Activated CD8-positive, alpha-beta memory T cell treated with anti-CD3 and anti-CD28 coated beads, Interleukin-2, amount 50 U/mL, for 24 hours (primary cell): Measurements from ENCODE around the gene ARPC1A.
A peak's percentile ranks its signal among the peaks of the same experiment; 100 is the strongest.
"Not testable (repeated sequence)": the region's sequence is repeated elsewhere in the genome, so short reads cannot be mapped to it uniquely, and the experiment has no call there.

Experiments used
- DNase-seq: peaks from one replicate; pipeline ENCODE4 v3.0.0-alpha.2; 2020; ENCODE audit errors: extremely low read depth

ARPC1A gene

DNA sequence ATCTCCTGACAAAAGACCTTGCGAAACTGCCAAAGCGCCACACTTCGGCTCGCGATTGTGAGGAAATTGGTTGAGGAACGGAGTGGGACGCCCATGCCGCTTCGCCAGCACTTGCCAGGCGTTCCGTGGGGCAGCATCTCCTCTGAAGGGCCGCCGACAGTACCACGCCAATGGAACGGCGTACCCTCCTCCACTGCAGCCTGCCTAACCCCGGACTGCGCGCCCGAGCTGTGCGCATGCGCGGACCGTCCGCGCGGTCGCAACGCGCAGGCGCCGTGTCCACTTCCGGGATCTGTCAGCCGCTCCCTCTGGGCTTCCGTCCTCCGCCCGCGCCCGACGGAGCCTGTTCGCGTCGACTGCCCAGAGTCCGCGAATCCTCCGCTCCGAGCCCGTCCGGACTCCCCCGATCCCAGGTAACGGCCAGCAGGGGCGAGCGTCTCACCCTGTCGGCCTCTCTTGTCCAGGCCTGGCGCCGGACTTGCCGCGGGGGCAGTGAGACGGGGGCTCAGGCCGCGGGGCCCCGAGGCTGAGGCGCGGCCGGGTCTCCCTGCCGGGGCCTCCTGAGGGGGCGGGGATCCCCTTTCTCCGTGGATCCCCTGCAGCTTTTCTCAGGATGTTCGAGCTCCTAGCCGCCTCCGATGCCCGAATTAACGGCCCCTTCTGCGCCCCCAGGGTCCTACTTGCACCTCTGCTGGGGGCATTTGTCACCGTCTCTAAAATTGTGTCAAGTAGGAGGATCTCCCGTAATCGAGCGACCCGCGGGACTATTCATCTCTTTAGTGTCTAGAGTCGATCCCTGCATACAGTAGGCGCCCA lies at the start of gene ARPC1A:
ARPC1A (plus strand) TSS at position 307 of the 816 bp plus-strand sequence. CDS start 7,456 bp downstream, outside the sequence.
- peak; percentile 72 for DNase-seq

DNA sequence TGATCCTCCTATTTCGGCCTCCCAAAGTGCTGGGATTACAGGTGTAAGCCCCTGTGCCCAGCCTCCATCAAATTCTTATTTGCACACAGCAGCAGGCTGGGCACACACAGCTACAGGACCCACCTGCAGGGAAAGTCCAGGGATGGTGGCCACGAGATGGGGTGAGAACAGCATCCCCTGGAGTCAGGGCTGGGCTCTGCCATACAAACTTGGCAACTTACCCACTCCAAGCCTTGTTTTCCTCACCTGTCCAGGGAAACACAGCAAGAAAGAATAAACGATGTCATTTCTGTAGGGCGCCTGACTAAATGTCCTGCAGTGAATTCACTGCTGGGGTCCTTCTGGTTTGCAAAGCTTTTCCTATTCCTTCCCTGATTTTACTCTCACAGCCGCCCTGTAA lies 47.5 kb upstream of the ARPC1A start:
- DNase-seq = no peak

DNA sequence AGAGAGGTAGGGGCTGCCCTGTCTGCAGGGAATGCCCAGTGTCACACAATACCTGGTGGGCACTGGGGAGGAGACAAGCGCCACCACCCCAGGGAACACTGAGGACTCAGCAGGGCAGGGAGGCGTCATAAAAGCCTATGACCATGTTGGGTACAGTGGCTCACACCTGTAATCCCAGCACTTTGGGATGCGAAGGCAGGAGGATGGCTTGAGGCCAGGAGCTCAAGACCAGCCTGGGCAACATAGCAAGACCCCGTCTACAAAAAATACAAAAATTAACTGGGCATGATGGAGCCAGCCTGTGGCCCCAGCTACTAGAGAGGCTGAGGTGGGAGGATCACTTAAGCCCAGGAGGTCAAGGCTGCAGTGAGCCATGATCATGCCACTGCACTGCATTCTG lies 41.5 kb upstream of the ARPC1A start:
- not testable (repeated sequence) for DNase-seq

GRCh38 chr7:99287779-99288534 lies 37.7 kb upstream of the ARPC1A start:
- no peak for DNase-seq

- DNase-seq = no peak
These were observed 36.5 kb upstream of the ARPC1A start for GRCh38 chr7:99289185-99289584.

GRCh38 chr7:99290148-99290547 lies 35.5 kb upstream of the ARPC1A start:
- DNase-seq = not testable (repeated sequence)

GRCh38 chr7:99290980-99291607 lies 34.6 kb upstream of the ARPC1A start:
- DNase-seq = no peak

DNA sequence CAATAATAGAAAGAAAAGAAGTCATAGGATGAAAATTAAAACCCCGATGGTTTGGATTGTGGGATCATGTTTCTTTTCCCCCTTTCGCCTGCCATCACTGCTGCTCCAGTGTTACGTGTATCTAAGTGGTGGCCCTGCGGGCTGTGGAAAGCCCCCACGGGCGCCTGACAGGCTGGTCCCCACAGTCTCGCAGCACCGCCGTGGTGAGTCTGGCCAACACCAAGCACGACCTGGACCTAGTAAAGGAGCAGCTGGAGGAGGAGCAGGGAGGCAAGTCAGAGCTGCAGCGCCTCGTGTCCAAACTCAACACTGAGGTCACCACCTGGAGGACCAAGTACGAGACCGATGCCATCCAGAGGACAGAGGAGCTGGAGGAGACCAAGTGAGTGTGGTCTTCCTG lies 33.6 kb upstream of the ARPC1A start:
- DNase-seq = no peak

- no peak for DNase-seq
These were observed 32.5 kb upstream of the ARPC1A start for GRCh38 chr7:99293167-99293566.

DNA sequence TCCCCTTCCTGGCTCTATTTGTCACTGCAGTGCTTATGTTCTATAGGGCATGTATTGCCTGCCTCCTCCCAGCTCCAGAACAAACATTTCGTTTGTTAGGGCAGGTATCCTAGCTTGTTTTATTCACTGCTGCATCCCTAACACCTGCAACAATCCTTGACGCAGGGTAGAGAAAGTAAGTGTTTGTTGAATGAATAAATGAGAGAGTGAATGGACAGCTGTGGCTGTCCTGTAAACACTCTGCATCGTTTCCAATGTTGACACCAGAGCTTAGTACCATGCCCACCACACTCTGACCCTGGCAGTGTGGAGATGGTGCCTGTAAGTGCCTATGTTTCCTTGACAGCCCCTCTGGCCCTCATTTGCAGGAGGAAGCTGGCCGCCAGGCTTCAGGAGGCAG lies 32.0 kb upstream of the ARPC1A start:
- DNase-seq = no peak

DNA sequence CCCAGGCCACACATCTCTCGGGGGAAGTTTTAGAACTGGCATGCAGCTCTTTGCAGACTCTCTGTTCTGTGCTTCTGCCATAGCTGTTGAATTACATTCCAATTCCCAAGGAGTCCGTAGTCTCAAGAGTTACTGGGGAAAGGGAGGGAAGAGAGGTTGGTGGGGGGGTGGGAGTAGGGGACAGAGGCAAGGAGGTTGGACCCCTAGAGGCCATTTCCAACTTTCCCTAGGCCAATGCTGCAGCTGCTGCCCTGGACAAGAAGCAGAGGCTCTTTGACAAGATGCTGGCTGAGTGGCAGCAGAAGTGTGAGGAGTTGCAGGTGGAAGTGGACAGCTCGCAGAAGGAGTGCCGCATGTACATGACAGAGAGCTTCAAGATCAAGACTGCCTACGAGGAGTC lies 29.2 kb upstream of the ARPC1A start:
- no peak for DNase-seq

DNA sequence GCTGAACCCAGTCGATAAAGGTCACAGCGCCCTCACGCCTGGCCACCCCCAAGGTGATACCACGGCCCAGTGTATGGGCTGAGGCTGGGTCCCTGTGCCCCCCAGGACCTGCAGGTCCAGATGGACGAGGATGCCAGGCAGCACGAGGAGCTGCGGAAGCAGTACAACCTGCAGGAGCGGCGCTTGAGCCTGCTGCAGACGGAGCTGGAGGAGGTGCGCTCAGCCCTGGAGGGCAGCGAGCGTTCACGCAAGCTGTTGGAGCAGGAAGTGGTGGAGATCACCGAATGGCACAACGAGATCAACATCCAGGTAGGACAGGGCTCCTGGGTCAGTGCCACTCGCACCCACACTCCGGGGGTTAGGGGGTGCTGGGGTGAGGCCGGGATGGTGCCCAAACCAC lies 24.2 kb upstream of the ARPC1A start:
- DNase-seq = no peak

DNA sequence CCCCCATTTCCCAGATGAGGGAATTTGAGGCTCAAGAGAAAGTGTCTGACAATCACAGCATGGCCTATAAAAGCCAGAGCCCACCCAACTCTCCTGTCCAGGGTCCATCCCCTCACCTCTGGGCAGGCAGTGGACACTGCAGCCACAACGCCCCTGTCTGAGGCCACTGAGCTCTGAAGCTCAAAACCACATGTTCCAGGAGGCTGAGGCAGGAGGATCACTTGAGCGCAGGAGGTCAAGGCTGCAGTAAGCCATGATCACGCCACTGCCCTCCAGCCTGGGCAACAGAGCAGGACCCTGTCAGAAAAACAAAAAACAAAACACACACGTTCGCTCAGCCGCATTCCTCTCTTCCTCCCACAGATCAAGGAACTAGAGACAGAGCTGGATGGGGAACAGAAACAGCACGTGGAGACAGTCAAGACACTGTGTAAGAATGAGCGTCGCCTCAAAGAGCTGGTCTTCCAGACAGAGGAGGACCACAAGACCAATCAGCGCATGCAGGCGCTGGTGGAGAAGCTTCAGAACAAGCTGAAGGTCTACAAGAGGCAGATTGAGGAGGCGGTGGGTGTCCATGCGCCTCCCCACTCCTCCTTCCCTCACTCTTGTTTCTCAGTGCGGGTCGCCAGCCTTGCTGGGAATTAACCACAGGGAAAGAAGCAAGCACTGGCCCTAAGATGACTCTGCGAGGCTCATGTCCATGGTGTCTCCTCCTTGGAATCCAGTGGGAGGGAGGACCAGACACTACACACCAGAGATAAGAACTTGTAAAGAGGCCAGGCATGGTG lies 20.0 kb upstream of the ARPC1A start:
- no peak for DNase-seq

DNA sequence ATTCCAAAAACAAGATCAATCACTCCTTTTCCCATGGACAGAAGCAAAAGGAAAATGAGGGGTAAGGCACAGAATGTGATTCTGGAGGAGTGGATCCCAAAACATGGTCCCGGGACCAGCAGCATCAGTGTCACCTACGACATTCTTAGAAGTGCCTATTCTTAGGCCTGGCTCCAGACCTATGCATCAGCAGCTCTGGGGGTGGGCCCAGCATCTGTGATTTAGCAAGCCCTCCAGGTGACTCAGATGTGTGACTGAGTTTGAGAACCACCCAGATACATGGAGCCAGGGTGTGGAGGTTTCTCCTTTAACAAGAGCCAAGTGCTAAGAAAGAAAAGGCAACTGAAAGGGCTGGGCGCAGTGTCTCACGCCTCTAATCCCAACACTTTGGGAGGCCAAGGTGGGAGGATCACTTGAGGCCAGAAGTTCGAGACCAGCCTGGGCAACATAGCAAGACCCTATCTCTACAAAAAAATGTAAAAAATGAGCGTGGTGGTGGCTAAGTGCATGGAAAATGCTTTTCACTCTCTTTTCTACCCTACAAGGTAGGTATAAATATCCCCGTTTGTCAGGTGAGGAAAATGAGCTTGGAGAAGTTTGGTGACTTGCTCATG lies 17.1 kb upstream of the ARPC1A start:
- no peak for DNase-seq

DNA sequence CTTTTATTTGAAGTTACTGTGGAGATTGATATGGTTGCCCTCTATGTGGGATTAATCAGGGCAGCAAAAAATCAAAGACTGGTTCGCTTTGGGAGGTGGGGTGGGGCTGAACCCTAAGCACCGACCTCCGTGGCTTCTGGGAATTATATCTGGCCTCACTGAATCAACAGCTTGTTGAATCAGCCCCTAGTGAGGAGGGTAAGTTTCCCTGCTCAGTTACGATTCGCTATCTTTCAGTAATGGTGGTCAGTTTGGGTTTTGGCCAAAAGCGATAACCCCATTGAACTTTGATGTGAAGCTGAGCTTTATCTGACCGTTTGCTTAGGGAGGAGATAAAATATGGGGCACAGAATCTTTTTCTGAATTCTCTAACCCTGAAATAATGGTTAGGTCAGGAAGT lies 16.6 kb upstream of the ARPC1A start:
- no peak for DNase-seq

GRCh38 chr7:99310004-99310403 lies 15.7 kb upstream of the ARPC1A start:
- no peak for DNase-seq

GRCh38 chr7:99311702-99312101 lies 14.0 kb upstream of the ARPC1A start:
- DNase-seq = no peak

GRCh38 chr7:99312316-99313203 lies 13.1 kb upstream of the ARPC1A start:
- peak; percentile 47 for DNase-seq

GRCh38 chr7:99313204-99313573 lies 12.5 kb upstream of the ARPC1A start:
- DNase-seq = no peak

DNA sequence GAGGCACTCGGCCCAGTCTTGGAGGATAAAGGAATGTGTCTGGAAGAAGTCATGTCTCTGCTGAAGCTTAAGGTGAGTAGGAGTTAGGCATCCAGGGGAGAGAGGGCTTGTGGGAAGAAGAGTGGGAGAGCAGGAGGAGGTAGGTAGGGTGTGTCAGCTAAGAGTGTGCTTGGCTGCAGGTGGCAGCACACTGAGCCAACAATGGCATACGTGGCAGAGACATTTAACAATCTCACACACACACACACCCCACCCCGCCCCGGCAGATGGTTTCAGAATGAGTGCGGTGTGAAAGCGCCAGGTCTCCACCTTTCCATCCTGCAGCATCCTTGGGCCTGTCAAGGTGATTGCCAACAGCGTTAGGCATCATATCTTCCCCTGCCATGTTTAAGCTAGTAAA lies 11.2 kb upstream of the ARPC1A start:
- DNase-seq = no peak
